HG03432 (cell line): Measurements from ENCODE around the gene NAV2.

ENCODE experiments used
- ATAC-seq: cut with Tn5 transposase; IDR thresholded peaks from one replicate; pipeline ENCODE4 v1.9.1; 2021; ENCODE audit warnings: mild to moderate bottlenecking, moderate library complexity; ENCODE audit not compliant: unreplicated experiment

Gene NAV2

DNA sequence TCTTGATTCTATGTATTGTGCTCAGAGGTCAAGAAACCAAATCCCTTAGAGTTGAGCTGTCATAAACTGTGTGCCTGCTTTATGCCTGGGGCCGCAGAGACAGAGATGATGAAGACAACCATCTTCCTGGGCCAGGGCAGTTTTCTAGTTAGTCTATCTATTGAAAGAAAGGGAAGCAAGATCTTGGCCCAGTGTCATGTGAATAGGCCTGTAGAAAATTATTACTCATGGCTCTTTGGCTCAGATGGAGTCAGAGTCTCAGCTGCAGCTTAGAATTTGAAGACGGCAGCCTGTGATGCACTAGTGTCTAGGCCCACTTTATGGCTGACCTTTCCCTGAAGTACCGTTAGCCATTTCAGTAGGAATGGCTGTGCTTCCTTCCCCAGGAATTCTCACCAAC is 335.6 kb downstream of the NAV2 start:
- ATAC-seq = no peak

DNA sequence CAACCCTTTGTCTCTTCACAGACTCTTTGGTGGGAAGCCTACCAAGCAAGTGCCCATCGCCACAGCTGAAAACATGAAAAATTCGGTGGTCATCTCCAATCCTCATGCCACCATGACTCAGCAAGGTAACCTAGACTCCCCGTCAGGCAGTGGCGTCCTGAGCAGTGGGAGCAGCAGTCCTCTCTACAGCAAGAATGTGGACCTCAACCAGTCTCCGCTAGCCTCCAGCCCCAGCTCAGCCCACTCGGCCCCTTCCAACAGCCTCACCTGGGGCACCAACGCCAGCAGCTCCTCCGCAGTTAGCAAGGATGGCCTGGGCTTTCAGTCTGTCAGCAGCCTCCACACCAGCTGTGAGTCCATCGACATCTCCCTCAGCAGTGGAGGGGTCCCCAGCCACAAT is 336.1 kb downstream of the NAV2 start:
- no peak for ATAC-seq

GRCh38 chr11:20049231-20049630 is 336.6 kb downstream of the NAV2 start:
- ATAC-seq = no peak

DNA sequence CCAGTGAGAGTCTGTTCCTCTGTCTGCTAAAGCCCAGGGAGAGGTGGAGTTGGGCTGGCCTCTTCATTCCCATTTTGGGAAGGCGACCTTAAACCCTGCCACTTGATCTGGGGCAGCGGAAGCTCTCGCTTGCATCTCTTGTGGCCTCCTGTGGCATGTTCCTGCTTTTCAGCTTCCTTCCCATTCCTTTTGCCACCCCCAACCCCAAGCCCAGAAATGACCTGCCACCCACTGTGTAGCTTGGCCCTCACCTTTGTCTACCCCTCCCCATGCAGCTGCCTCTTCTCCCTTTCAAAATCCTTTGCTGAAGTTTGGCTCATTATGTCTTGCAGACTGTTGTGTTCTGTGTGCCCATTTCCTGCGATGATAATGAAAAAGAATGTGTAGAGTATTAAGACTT is 337.4 kb downstream of the NAV2 start:
- ATAC-seq = no peak

- no peak for ATAC-seq
These were observed 338.1 kb downstream of the NAV2 start for GRCh38 chr11:20050551-20051333.

- no peak for ATAC-seq
These were observed 339.1 kb downstream of the NAV2 start for GRCh38 chr11:20051469-20052399.

- no peak for ATAC-seq
These were observed 340.9 kb downstream of the NAV2 start for GRCh38 chr11:20053572-20053971.

DNA sequence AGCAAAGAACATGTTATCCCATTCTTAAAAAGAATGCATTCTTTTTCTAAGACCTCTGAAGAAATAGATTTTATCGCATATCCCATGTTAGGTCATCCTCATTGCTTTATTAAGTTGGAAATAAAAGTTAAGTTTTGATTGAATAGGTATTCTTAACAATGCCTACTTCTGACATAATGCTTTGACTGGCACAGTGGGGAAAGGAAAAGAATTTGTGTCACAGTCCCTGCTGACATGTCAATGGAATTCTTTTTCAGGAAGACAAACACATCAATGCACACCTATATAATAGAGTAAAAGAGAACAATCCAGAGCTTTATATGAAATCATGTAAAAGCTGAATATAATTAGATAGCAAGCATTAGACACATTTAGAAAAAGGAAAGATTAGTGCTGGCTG is 341.9 kb downstream of the NAV2 start:
- no peak for ATAC-seq

DNA sequence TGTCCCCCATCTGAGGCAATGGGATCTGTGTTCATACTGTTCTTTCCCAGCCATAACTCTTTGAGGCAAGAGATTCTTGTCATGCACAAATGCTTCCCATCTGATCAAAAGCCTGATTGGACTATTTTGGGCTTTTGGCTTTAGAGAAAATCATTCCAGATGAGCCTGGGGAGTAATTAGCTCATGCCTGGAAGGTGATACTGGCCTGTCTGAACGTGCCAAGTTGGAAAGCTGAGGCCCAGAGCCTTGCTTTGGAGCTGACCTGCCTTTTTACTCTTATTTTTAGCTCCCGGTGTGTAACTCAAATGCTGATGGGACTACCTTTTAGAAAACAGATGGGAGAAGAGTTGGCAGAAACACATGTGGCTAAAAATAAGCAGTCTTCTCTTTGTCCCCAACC is 342.7 kb downstream of the NAV2 start:
- ATAC-seq = no peak

- no peak for ATAC-seq
These were observed 343.7 kb downstream of the NAV2 start for GRCh38 chr11:20056109-20056949.

DNA sequence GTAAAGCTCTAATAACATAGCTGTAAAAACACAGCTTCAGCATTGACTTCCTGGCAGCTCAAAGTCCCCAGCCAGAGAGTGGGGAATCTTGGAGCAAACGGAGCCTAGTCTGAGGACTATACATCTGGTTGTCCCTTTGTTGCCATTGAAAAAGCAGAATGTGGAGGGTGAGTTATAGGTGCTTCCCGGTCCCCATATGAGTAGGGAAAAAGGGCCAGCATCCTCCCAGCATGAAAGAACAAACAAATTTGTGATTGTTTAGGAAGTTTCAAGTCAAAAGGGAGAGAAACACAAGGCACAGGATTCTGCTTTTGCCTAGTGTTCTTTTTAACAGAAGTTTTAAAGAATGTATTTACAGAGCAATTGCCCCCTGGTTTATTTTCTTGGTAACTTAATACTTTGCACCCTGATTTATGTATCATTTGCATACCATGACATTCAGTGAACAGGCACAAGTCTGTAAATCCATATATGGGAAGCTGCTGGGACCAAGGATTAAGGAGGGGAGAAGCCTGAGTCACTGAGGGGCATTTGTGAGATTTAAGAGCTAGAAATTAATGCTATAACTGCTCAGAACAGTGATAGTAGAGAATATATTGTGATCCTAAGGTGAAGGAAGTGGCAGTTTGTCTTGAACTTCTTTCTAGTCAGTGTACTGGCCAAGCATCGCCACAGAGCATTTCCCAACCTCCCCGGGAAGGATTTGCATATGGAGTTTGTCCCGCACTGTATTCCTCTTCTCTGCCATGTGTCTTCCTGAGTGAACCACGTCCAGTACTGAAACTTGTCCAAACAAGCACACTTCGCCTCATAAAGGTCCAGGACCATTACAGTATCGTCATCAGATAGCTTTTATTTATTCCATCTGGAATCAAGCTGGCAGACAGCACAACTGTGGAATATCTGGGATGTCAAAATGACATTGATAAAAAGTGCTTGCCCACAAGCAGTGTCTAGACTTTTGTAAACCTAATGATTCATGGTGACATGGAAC is 344.6 kb downstream of the NAV2 start:
- ATAC-seq = no peak

GRCh38 chr11:20058749-20059458 is 346.3 kb downstream of the NAV2 start:
- ATAC-seq = no peak

DNA sequence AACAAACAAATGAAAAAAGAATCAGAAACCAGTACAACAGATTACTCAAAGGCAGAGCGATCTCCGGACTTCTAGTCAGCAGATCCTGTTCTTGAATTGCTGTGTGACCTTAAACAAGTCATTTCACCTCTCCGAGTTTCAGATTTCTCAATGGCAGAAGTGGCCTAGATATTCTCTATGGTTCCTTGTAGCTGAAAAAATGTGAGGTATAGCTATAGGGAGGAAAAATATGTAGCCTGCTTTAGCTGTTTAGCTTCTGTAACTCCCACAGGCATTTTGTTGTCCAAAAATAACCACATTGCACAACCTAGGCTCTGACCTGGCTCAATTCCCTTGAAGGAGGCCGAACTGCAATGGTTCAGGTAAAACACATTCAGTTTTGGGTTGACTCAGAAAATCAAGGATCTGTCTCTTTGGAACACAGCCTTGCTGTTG is 347.0 kb downstream of the NAV2 start:
- no peak for ATAC-seq

DNA sequence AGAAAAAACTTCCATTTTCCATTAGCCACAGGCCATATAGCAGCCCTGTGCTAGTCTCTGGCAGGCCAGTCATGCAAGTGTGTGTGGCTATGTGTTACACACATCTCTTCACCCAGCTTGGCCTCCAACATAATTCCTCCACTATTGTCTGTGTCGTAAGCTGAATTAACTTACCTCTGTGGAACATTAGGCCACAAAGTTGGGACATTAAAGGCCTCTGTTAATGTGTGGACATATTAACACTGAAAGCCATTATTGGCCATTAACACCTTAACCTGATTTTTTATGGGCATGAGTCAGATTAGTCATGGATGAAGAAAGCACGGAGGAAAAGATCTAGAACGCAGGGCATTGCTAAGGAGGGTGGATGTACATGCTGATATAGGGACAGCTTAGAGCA is 347.5 kb downstream of the NAV2 start:
- ATAC-seq = no peak

DNA sequence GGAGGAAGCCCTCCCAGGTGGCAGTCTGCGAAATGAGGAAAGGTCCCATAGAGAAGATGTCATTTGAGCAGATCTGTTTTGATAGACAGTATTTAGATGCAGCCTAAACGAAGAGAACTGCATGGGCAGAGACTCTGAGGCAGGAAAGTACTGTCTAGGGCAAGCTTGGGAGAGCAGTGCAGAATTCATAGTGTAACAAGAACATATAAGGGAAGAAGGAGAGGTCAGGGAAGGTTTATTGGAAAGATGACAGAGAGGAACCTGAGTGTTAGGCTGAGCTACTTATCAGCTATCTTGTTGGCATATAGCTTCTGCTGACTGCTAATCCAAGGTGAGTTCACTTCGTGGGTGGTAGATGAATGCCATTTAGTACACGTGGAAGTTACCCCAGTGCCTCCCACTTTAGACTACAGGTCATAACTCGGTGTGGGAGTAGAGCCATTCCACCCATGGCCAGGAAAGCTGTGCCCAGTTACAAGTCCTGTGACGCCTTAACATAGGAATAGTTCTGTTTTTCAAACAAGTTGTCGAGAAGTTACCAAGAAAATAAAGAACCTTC is 348.1 kb downstream of the NAV2 start:
- ATAC-seq = no peak

- ATAC-seq = no peak
These were observed 349.1 kb downstream of the NAV2 start for GRCh38 chr11:20061776-20062175.

- ATAC-seq = no peak
These were observed 352.3 kb downstream of the NAV2 start for GRCh38 chr11:20064961-20065405.

- ATAC-seq = no peak
These were observed 352.8 kb downstream of the NAV2 start for GRCh38 chr11:20065406-20065805.
